AG09309 (cell line): ENCODE results near the gene PRKCA.

ENCODE experiments used
- DNase-seq: peaks from one replicate; pipeline ENCODE4 v3.0.0-alpha.2; 2010; ENCODE audit warnings: low read depth
- H3K4me3 ChIP-seq: 2 replicates; pipeline ENCODE4 v1.5.1; 2011; ENCODE audit warnings: mild to moderate bottlenecking, low read depth, low read length, moderate library complexity; ENCODE audit not compliant: control insufficient read depth
- TF ChIP-seq, protein P1 (sequence below): IDR thresholded peaks from 2 replicates; pipeline ENCODE4 v1.5.1; 2011; ENCODE audit warnings: mild to moderate bottlenecking, low read depth, low read length, inconsistent platforms; ENCODE audit not compliant: insufficient read depth, control insufficient read depth; ENCODE audit errors: missing control alignments

Gene PRKCA

DNA sequence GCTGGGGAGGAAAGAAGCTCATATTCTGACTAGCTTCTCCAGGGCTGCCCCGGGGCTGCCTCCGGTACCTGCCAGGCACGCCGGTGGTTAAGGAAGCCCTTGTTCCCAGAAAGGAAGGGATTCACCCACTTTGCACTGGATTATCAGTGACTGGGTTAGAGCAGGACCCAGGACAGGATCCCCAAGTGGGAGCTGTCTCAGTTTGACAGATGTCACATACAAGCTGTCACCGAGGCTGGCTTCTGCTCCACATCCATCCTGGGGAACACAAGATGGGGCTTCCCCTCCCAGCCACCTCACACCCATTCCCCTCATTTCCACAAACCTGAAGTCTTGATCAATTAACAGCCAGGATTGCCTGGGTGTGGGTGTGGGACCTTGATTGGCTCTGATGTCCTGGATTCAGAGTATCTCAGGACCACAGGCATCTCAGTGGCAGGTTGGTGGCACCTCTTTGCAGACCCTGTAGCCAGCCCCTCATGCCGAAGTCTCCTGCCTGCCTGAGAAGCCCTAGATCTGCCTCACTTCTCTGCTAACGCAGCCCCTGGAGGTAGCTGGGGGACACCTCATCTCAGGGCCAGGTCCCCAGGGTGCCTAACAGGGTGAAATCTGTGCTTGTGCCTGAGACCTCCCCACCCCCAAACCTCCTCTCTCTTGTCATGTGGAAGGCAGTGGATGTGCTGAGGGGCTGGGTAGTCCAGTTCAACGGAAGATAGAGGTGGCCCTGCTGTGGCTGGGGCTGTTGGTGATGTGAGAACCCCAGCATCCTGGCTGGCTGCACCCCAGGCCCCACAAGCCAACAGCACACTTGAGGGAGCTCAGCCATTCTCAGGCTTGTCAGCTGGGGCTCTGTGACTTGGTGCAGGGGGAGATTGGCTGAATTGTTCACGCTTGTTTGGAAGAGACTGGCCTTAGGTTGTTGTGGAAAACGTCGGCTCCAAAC is 533.9 kb downstream of the PRKCA start:
- H3K4me3 ChIP-seq = no peak overlapping the region
- no peak for DNase-seq
- TF ChIP-seq, protein P1, sequence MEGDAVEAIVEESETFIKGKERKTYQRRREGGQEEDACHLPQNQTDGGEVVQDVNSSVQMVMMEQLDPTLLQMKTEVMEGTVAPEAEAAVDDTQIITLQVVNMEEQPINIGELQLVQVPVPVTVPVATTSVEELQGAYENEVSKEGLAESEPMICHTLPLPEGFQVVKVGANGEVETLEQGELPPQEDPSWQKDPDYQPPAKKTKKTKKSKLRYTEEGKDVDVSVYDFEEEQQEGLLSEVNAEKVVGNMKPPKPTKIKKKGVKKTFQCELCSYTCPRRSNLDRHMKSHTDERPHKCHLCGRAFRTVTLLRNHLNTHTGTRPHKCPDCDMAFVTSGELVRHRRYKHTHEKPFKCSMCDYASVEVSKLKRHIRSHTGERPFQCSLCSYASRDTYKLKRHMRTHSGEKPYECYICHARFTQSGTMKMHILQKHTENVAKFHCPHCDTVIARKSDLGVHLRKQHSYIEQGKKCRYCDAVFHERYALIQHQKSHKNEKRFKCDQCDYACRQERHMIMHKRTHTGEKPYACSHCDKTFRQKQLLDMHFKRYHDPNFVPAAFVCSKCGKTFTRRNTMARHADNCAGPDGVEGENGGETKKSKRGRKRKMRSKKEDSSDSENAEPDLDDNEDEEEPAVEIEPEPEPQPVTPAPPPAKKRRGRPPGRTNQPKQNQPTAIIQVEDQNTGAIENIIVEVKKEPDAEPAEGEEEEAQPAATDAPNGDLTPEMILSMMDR = no peak

DNA sequence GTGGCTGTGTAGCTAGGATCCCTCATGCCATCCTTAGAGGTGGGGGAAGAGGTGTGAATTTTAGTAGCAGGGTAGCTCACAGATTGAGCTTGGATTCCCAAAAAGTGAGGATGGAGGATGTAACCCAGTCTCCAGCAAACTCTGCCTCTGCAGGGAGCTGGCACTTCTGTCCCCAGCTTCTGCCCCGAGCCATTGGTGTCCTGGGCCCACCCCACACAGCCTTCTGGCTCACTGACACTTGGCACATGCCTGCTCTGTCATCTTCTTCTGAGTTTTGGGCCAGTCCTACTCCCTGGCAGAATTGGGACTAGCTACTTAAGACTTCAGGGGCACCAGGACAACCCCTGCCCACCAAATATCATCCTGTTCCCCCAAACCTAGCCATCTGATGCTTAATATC is 534.8 kb downstream of the PRKCA start:
- H3K4me3 ChIP-seq = no peak overlapping the region
- TF ChIP-seq, protein P1 = no peak
- no peak for DNase-seq

DNA sequence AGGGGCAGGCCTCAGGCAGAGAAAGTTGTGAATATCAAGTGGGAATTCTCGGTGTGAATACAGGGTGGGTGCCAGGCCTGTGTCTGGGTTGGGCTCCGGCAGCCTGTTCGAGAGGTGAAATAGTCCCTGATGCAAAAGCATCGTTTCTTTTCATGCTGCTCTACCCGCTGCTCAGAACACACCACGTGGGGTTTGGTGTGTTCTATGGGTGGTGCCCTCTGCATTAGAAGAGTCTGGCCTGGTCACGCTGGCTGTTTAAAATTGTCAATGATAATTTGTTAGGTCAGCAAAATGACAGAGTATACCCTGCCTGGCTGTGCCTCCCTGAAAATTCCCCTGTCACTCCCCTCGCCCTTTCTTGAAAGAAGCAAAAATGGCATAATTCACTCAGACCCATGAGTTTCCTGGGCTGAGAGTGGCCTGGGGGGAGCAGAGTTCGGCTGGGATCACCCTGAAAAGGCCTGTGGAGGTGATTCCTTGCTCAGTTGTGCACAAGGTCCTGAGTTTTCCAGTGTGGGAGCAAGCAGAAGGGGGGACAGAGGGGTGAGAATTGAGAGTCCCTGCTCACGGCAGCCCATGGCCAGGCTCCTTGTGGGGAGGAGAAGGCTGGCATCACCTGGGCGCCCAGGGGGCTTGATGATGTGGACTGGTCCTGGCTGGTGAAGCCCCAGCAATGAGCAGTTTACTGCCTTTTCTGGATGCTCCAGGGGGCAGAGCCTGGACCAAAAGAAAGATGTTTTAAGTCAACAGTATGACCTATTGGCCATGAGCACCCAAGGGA is 535.7 kb downstream of the PRKCA start:
- H3K4me3 ChIP-seq = no peak overlapping the region
- no peak for DNase-seq
- TF ChIP-seq, protein P1 = no peak

DNA sequence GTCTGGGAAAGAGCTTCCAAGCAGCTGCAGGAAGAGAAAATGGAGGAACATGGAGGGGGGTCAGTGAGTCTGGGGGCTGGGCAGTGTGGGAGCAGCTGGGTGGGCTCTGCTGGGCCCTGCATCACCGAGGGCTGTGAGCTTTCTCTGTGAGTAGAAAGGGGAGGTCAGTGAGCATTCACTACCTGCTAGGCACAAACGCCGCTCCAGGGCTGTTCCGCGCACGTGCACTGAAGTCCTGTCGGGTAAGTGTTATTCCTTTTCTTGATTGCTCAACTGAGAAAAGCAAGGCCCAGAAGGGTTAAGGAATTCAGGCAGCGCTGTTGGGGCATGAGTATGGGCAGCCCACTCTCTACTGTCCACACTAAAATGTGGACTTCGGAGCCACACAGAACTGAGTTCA is 537.2 kb downstream of the PRKCA start:
- TF ChIP-seq, protein P1 = no peak
- DNase-seq = no peak

DNA sequence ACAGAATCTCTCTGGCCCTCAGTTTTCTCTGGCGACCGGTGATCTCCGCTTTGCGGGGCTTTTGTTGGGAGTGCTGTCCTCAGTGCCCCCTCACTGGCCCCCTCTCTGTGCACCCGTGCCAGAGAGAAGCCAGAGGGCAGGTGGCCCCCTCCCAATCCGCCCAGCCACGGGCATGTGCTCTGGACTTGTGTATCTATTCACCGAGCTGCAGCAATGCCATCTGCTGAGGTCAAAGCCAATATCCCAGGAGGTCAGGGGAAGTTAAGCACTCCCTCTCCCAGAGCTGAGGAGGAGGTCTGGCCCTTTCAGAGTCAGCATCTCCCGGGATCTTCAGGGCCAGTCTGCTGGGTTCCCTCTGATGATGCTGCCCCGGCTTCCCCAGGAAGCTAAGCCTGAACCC is 537.6 kb downstream of the PRKCA start:
- TF ChIP-seq, protein P1 = no peak
- no peak for DNase-seq
- no peak overlapping the region for H3K4me3 ChIP-seq

More for the DNA sequence above, 537.2 kb downstream of the PRKCA start:
- no peak overlapping the region for H3K4me3 ChIP-seq

DNA sequence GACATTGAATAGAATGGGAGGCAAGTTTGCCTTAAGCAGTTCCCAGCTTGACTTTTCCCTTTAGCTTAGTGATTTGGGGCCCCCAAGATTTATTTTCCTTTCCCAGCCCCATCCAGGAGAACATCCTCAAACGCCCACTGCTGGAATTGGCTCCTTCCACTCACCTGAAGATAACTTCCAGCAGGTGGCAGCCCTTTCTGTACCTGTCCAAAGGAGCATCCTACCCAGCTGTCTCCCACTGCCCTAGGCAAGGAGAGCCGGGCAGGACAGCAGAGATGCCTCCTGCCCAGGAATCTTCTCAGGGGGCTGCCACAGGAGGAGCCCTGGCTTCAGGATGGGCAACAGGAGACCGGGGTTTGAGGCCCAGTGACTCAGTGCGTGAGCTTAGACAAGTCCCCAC is 538.9 kb downstream of the PRKCA start:
- TF ChIP-seq, protein P1 = no peak
- H3K4me3 ChIP-seq = no peak overlapping the region
- no peak for DNase-seq
